H9 (cell line): ENCODE data around the gene PLXNA4. TPM values are rescaled to one million over a fixed set of nuclear protein-coding genes. Genes with fewer than 3 reads are reported as not detected.

Source experiments
- DNase-seq: peaks from one replicate; pipeline ENCODE4 v3.0.0-alpha.2; 2017
- H2AFZ ChIP-seq: one replicate; pipeline ENCODE4 v1.6.1; 2013; ENCODE audit warnings: mild to moderate bottlenecking, low read length, control low read depth, moderate library complexity
- H2AK5ac ChIP-seq: 2 replicates; pipeline ENCODE4 v1.6.1; 2013; ENCODE audit warnings: low read length, control low read depth, mixed read lengths; ENCODE audit not compliant: insufficient read length
- H2BK120ac ChIP-seq: one replicate; pipeline ENCODE4 v1.6.1; 2013; ENCODE audit warnings: low read depth, mild to moderate bottlenecking, low read length, control low read depth, inconsistent platforms; ENCODE audit not compliant: poor library complexity, severe bottlenecking
- H2BK12ac ChIP-seq: 2 replicates; pipeline ENCODE4 v1.6.1; 2013; ENCODE audit warnings: low read length, control low read depth, mixed read lengths, low read depth; ENCODE audit not compliant: insufficient read length
- H2BK15ac ChIP-seq: 2 replicates; pipeline ENCODE4 v1.6.1; 2013; ENCODE audit warnings: low read depth, low read length, control low read depth
- H2BK20ac ChIP-seq: one replicate; pipeline ENCODE4 v1.6.1; 2013; ENCODE audit warnings: low read depth, mild to moderate bottlenecking, low read length, control low read depth, inconsistent platforms; ENCODE audit not compliant: poor library complexity, severe bottlenecking
- H2BK5ac ChIP-seq: 2 replicates; pipeline ENCODE4 v1.6.1; 2013; ENCODE audit warnings: low read length, control low read depth, mixed read lengths; ENCODE audit not compliant: insufficient read length
- H3K14ac ChIP-seq: 2 replicates; pipeline ENCODE4 v1.6.1; 2013; ENCODE audit warnings: low read length, control low read depth; ENCODE audit not compliant: insufficient read depth
- H3K18ac ChIP-seq: 2 replicates; pipeline ENCODE4 v1.6.1; 2013; ENCODE audit warnings: low read depth, mild to moderate bottlenecking, mixed read lengths, low read length, control low read depth; ENCODE audit not compliant: insufficient read length
- H3K23ac ChIP-seq: 2 replicates; pipeline ENCODE4 v1.6.1; 2013; ENCODE audit warnings: low read length, control low read depth, mixed read lengths, low read depth; ENCODE audit not compliant: insufficient read length
- H3K23me2 ChIP-seq: 2 replicates; pipeline ENCODE4 v1.6.1; 2013; ENCODE audit warnings: low read depth, mild to moderate bottlenecking, mixed read lengths, low read length, control low read depth; ENCODE audit not compliant: insufficient read length, poor library complexity, severe bottlenecking
- H3K27ac ChIP-seq: 2 replicates; pipeline ENCODE4 v1.5.1; 2013; ENCODE audit warnings: low read length, control low read depth, mixed read lengths, low read depth; ENCODE audit not compliant: insufficient read length
- H3K27me3 ChIP-seq: 2 replicates; pipeline ENCODE4 v1.6.1; 2013; ENCODE audit warnings: low read length, control low read depth, inconsistent platforms; ENCODE audit not compliant: insufficient read depth
- H3K4ac ChIP-seq: 2 replicates; pipeline ENCODE4 v1.6.1; 2013; ENCODE audit warnings: low read depth, mild to moderate bottlenecking, control low read depth, inconsistent platforms, low read length, moderate library complexity
- H3K4me1 ChIP-seq: 2 replicates; pipeline ENCODE4 v1.6.1; 2013; ENCODE audit warnings: low read length, control low read depth, inconsistent platforms; ENCODE audit not compliant: insufficient read depth
- H3K4me2 ChIP-seq: 2 replicates; pipeline ENCODE4 v1.6.1; 2013; ENCODE audit warnings: low read length, control low read depth, mixed read lengths; ENCODE audit not compliant: insufficient read length, insufficient read depth
- H3K56ac ChIP-seq: 2 replicates; pipeline ENCODE4 v1.6.1; 2013; ENCODE audit warnings: low read depth, mild to moderate bottlenecking, mixed read lengths, low read length, control low read depth; ENCODE audit not compliant: insufficient read length
- H3K79me1 ChIP-seq: 2 replicates; pipeline ENCODE4 v1.6.1; 2013; ENCODE audit warnings: low read depth, mild to moderate bottlenecking, moderate library complexity, low read length, control low read depth, inconsistent platforms; ENCODE audit not compliant: insufficient read depth, poor library complexity, severe bottlenecking
- H3K79me2 ChIP-seq: 2 replicates; pipeline ENCODE4 v1.6.1; 2013; ENCODE audit warnings: low read length, control low read depth, inconsistent platforms; ENCODE audit not compliant: insufficient read depth
- H3K9ac ChIP-seq: 2 replicates; pipeline ENCODE4 v1.6.1; 2013; ENCODE audit warnings: low read length, control low read depth, mixed read lengths; ENCODE audit not compliant: insufficient read length; ENCODE audit errors: extremely low read depth
- H3K9me3 ChIP-seq: one replicate; pipeline ENCODE4 v1.6.1; 2013; ENCODE audit warnings: low read depth, low read length, inconsistent platforms; ENCODE audit not compliant: control insufficient read depth
- H3T11ph ChIP-seq: one replicate; pipeline ENCODE4 v1.6.1; 2013; ENCODE audit warnings: mild to moderate bottlenecking, low read length, control low read depth, inconsistent platforms
- H4K20me1 ChIP-seq: one replicate; pipeline ENCODE4 v1.6.1; 2013; ENCODE audit not compliant: control insufficient read depth, insufficient read length, insufficient read depth
- H4K5ac ChIP-seq: 2 replicates; pipeline ENCODE4 v1.6.1; 2013; ENCODE audit warnings: low read depth, mild to moderate bottlenecking, mixed read lengths, low read length, control low read depth; ENCODE audit not compliant: insufficient read length
- H4K8ac ChIP-seq: replicated peaks from 2 replicates; pipeline ENCODE4 v1.6.1; 2013; ENCODE audit warnings: low read length, control low read depth, mixed read lengths, low read depth; ENCODE audit not compliant: insufficient read length
- H4K91ac ChIP-seq: 2 replicates; pipeline ENCODE4 v1.6.1; 2013; ENCODE audit warnings: low read depth, mild to moderate bottlenecking, moderate library complexity, mixed read lengths, low read length, control low read depth; ENCODE audit not compliant: insufficient read length
- H3K27ac Mint-ChIP-seq, 3 experiments: 2 replicates in 2 of 3; 3 replicates in 1 of 3; pipeline ENCODE4 v1.8.0; 2020 to 2021; ENCODE audit warnings: mixed read lengths in 3 of 3, mild to moderate bottlenecking in 1 of 3, moderate library complexity in 1 of 3
- H3K27me3 Mint-ChIP-seq: 2 replicates; pipeline ENCODE4 v1.8.0; 2021; ENCODE audit warnings: low read depth, mild to moderate bottlenecking, moderate library complexity, mixed read lengths
- H3K36me3 Mint-ChIP-seq, 3 experiments: 2 replicates in 2 of 3; 3 replicates in 1 of 3; pipeline ENCODE4 v1.8.0; 2020 to 2021; ENCODE audit warnings: low read depth in 3 of 3, mixed read lengths in 3 of 3; ENCODE audit not compliant: insufficient read depth in 1 of 3
- H3K4me1 Mint-ChIP-seq, 2 experiments: 2 replicates each; pipeline ENCODE4 v1.8.0; 2020; ENCODE audit warnings: mixed read lengths in 2 of 2
- H3K4me3 Mint-ChIP-seq, 2 experiments: 2 replicates in 1 of 2; 3 replicates in 1 of 2; pipeline ENCODE4 v1.8.0; 2020 to 2021; ENCODE audit warnings: mild to moderate bottlenecking in 2 of 2, mixed read lengths in 2 of 2, moderate library complexity in 1 of 2
- H3K9me3 Mint-ChIP-seq, 2 experiments: 2 replicates in 1 of 2; 3 replicates in 1 of 2; pipeline ENCODE4 v1.8.0; 2020; ENCODE audit warnings: mild to moderate bottlenecking in 2 of 2, mixed read lengths in 2 of 2, moderate library complexity in 1 of 2
- CTCF ChIP-seq: fragments of 200-600 bp; sonication (generic); conservative IDR thresholded peaks from 3 replicates; pipeline ENCODE4 v1.8.0; 2021; ENCODE audit warnings: antibody characterized with exemption, mild to moderate bottlenecking
- WGBS: extraction: QIAGEN DNeasy Blood & Tissue Kit; methylation state at CpG from one replicate; pipeline ENCODE4 v1.1.7; 2013; ENCODE audit warnings: missing lambda C conversion rate, low lambda C conversion rate, mixed read lengths; ENCODE audit not compliant: insufficient read length; ENCODE audit errors: extremely low coverage; 5-methylcytosine and 5-hydroxymethylcytosine counted together
- total RNA-seq: library from RNA; stranded (reverse); gene quantifications from 2 replicates; pipeline ENCODE4 v1.2.1, GENCODE V29; 2021

The PLXNA4 gene
- total RNA-seq, 1 experiment from 2014 or later, result 0.35 TPM

- no peaks in the 10 kb centered on the region for H3K27me3 ChIP-seq
- H2BK120ac ChIP-seq, result no peak overlapping the region
- H3K9me3 ChIP-seq, result no peaks in the 10 kb centered on the region
- H2AFZ ChIP-seq, result no peak overlapping the region
- Mint-ChIP-seq H3K27me3 (peaks cover 11% of the 10 kb centered on the region), H3K4me1 (peaks cover 27 to 35% of the 10 kb centered on the region in 2 experiments), H3K4me3 (no peak overlapping the region), H3K27ac (no peak overlapping the region), H3K9me3 (no peaks in the 10 kb centered on the region), H3K36me3 (no peaks in the 10 kb centered on the region; a peak in 1 of 7 replicates)
- no peaks in the 10 kb centered on the region for H3K79me2 ChIP-seq
- no peak for TF ChIP-seq CTCF
- no peak overlapping the region for H3T11ph ChIP-seq
- no peaks in the 10 kb centered on the region for H4K20me1 ChIP-seq
- no peak overlapping the region for H3K27ac ChIP-seq
- H3K14ac ChIP-seq, result no peak overlapping the region
- no peak overlapping the region for H4K91ac ChIP-seq
- no peak for DNase-seq
- H3K23ac ChIP-seq, result no peak overlapping the region
- no peak overlapping the region for H2BK20ac ChIP-seq
- no peak overlapping the region for H3K4me2 ChIP-seq
- no peak overlapping the region for H3K4ac ChIP-seq
- H4K8ac ChIP-seq, result no peak overlapping the region
- H4K5ac ChIP-seq, result no peak overlapping the region
- no peak overlapping the region for H3K56ac ChIP-seq
- H3K23me2 ChIP-seq, result no peaks in the 10 kb centered on the region
- WGBS, result no CpG with 5 or more reads among the region's 8 CpGs
- H2BK12ac ChIP-seq, result no peak overlapping the region
- no peak overlapping the region for H3K18ac ChIP-seq
- H2BK15ac ChIP-seq, result no peak overlapping the region
- no peaks in the 10 kb centered on the region for H3K79me1 ChIP-seq
- H2BK5ac ChIP-seq, result no peak overlapping the region
- no peak overlapping the region for H2AK5ac ChIP-seq
- H3K4me1 ChIP-seq, result no peaks in the 10 kb centered on the region; the same call in 1 of the 2 replicates
- no peak overlapping the region for H3K9ac ChIP-seq
Observed at GRCh38 chr7:132145466-132145865, 430.8 kb downstream of the PLXNA4 start.
